Left lung (tissue), 10 donors: ENCODE data around the gene CNIH3. TPM values are rescaled to one million over a fixed set of nuclear protein-coding genes. Genes with fewer than 3 reads are reported as not detected.
A peak's percentile ranks its signal among the peaks of the same experiment; 100 is the strongest.

ENCODE experiments used
- ATAC-seq: fragments of 200-7000 bp; cut with Tn5 transposase; one replicate; pipeline ENCODE4 v1.9.1; 2020; ENCODE audit warnings: moderate library complexity
- DNase-seq, 4 donors: peaks; one replicate each; pipeline ENCODE4 v3.0.0-alpha.2; 2013 to 2020
- H3K27ac ChIP-seq, 2 donors: fragments of 200-600 bp; sonication (generic) in 1 of 2; one replicate each; pipeline versions ENCODE4 v1.5.0 to v1.8.0; 2020 to 2021
- H3K27me3 ChIP-seq, 2 donors: fragments of 200-600 bp; sonication (generic) in 1 of 2; one replicate each; pipeline versions ENCODE4 v1.5.0 to v1.8.0; 2020 to 2021
- H3K36me3 ChIP-seq, 2 donors: fragments of 200-600 bp; sonication (generic) in 1 of 2; one replicate each; pipeline versions ENCODE4 v1.5.0 to v1.8.0; 2020 to 2021
- H3K4me1 ChIP-seq, 2 donors: fragments of 200-600 bp; one replicate each; pipeline ENCODE4 v1.8.0; 2021
- H3K4me3 ChIP-seq, 2 donors: fragments of 200-600 bp; sonication (generic) in 1 of 2; one replicate each; pipeline versions ENCODE4 v1.5.0 to v1.8.0; 2020 to 2021; ENCODE audit warnings: mild to moderate bottlenecking in 1 of 2
- H3K9me3 ChIP-seq, 2 donors: fragments of 200-600 bp; sonication (generic) in 1 of 2; one replicate each; pipeline versions ENCODE4 v1.5.0 to v1.8.0; 2020 to 2021
- intact Hi-C, 2 donors: fragments of 100-400 bp; cut with DNase I; formaldehyde crosslinking; loops; one replicate each; pipeline versions ENCODE4 v1.11.2 to v1.14.2; 2022
- polyA plus RNA-seq, 6 donors: library from polyadenylated mRNA; unstranded; fragments of 120-200 nt; gene quantifications; one replicate each; pipeline ENCODE4 v1.2.1, GENCODE V29; 2013; ENCODE audit not compliant: insufficient read length in 6 of 6
- total RNA-seq, 2 donors: library from RNA; stranded (reverse); fragmentation: NEBNext Ultra II Directional; extraction: Animal tissue kit (Norgen Biotek cat#: 25700); gene quantifications; one replicate each; pipeline ENCODE4 v1.2.1, GENCODE V29; 2021
- TF ChIP-seq, protein P1 (sequence below), 2 donors: fragments of 200-600 bp; sonication (generic) in 1 of 2; IDR thresholded peaks; one replicate each; pipeline versions ENCODE4 v1.5.0 to v1.8.0; 2021; ENCODE audit warnings: antibody characterized with exemption in 2 of 2
- donor health status: DM: no; HTN: yes; CAD: no.
- donor health status: DM: no; HTN: no; CAD: no.

The CNIH3 gene
- total and polyA plus RNA-seq, 8 donors: 2.5 to 9.4 (median 7.3) TPM

DNA sequence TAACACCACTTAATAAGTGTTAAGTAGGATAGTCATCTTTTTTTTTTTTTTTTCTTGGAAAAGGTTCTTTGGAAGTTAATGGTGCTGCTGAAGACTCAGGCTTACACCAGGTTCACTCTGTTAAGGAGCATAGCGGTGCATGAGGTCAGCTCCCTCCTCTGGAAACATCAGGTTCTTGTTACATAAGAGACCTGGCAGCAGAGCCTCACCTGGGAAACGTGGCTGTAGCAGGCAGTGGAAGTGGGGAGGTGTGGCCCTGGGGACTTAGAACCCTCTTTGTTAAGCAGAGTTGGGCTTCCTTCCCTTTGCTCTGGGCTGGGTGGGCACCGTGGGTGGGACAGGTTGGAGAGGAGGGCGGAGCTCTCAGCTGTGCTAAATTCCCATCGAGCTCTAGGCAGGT, 104.1 kb downstream of the CNIH3 start:
- TF ChIP-seq, protein P1, sequence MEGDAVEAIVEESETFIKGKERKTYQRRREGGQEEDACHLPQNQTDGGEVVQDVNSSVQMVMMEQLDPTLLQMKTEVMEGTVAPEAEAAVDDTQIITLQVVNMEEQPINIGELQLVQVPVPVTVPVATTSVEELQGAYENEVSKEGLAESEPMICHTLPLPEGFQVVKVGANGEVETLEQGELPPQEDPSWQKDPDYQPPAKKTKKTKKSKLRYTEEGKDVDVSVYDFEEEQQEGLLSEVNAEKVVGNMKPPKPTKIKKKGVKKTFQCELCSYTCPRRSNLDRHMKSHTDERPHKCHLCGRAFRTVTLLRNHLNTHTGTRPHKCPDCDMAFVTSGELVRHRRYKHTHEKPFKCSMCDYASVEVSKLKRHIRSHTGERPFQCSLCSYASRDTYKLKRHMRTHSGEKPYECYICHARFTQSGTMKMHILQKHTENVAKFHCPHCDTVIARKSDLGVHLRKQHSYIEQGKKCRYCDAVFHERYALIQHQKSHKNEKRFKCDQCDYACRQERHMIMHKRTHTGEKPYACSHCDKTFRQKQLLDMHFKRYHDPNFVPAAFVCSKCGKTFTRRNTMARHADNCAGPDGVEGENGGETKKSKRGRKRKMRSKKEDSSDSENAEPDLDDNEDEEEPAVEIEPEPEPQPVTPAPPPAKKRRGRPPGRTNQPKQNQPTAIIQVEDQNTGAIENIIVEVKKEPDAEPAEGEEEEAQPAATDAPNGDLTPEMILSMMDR (IDR thresholded peaks at IDR 0.05): no peak
- DNase-seq (no peak), ATAC-seq (peak; percentile 82)
- Histone ChIP-seq H3K4me1 (no peaks in the 10 kb centered on the region), H3K27ac (no peak overlapping the region), H3K36me3 (no peaks in the 10 kb centered on the region), H3K4me3 (no peak overlapping the region), H3K9me3 (no peaks in the 10 kb centered on the region), H3K27me3 (no peaks in the 10 kb centered on the region)
- intact Hi-C loops: no loop called here

DNA sequence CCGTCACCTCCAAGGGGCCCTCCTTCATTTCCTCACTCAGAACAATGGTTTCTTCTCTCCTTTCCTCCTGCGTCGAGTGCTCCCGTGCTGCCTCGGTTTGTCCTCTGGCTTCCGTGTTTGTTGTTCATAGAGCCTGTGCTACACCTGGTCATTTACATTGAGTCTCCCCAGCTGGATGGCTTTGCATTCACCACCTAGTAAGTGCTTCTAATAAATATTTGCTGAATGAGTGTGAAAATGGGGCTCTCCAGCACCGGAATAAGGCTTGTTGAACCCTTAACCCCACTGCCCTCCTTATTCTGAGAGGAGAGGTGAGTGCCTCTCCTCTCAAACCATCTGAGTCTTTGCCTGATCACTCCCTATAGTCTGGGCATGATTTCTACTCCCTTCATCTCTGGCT, 104.9 kb downstream of the CNIH3 start:
- intact Hi-C loops: no loop called here
- Histone ChIP-seq H3K27me3 (no peaks in the 10 kb centered on the region), H3K4me1 (no peaks in the 10 kb centered on the region), H3K4me3 (no peak overlapping the region), H3K27ac (no peak overlapping the region), H3K36me3 (no peaks in the 10 kb centered on the region), H3K9me3 (no peaks in the 10 kb centered on the region)
- ATAC-seq (peak; percentile 83), DNase-seq (no peak)
- TF ChIP-seq, protein P1 (IDR thresholded peaks at IDR 0.05): no peak

DNA sequence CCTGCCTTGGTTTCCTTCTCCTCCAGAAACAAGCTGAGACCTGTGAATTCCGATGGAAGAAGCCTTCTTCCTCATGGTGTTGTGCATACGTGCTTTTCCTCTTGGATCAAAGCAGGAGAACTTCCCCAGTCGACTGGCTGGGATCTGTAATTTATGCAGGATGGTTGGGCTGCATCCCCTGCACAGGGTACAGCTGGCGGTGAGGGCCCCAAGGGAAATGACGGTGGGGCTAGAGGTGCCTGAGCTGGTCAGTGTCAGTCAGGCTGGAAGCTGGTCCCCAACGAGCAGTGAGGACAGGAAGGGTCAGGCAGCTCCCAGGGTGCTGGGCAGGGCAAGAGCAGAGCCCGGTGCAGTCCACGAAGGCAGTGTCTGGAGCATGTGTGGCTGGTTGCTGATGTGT, 106.7 kb downstream of the CNIH3 start:
- no peak for DNase-seq
- Histone ChIP-seq H3K27me3 (no peaks in the 10 kb centered on the region), H3K4me1 (no peaks in the 10 kb centered on the region), H3K36me3 (no peaks in the 10 kb centered on the region), H3K27ac (no peak overlapping the region), H3K9me3 (no peaks in the 10 kb centered on the region), H3K4me3 (no peak overlapping the region)
- TF ChIP-seq, protein P1 (IDR thresholded peaks at IDR 0.05): no peak
- no peak for ATAC-seq
- intact Hi-C loops: no loop called here

DNA sequence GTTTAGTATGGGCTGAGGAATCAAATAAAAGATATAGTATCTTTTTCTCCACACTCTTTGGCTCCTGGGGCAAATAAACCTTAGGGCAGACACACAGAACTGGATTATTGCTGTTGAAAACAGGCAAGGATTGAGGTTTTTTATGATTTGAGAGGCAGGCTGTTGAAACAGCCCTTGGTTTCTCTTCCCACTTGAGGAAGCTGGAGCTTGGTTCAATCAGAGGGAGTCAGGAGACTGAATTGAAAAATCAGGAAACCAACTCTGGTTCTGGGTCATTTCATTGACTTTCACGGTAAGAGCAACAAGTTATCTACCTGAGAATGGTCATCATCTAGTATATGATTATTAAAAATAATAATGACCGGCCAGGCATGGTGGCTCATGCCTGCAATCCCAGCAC, 108.4 kb downstream of the CNIH3 start:
- intact Hi-C loops: no loop called here
- H3K4me3 ChIP-seq: no peak overlapping the region
- H3K9me3 ChIP-seq: no peaks in the 10 kb centered on the region
- no peak overlapping the region for H3K27ac ChIP-seq
- DNase-seq (no peak), ATAC-seq (no peak)
- TF ChIP-seq, protein P1 (IDR thresholded peaks at IDR 0.05): no peak
- no peaks in the 10 kb centered on the region for H3K36me3 ChIP-seq
- no peaks in the 10 kb centered on the region for H3K27me3 ChIP-seq
- H3K4me1 ChIP-seq: no peaks in the 10 kb centered on the region

DNA sequence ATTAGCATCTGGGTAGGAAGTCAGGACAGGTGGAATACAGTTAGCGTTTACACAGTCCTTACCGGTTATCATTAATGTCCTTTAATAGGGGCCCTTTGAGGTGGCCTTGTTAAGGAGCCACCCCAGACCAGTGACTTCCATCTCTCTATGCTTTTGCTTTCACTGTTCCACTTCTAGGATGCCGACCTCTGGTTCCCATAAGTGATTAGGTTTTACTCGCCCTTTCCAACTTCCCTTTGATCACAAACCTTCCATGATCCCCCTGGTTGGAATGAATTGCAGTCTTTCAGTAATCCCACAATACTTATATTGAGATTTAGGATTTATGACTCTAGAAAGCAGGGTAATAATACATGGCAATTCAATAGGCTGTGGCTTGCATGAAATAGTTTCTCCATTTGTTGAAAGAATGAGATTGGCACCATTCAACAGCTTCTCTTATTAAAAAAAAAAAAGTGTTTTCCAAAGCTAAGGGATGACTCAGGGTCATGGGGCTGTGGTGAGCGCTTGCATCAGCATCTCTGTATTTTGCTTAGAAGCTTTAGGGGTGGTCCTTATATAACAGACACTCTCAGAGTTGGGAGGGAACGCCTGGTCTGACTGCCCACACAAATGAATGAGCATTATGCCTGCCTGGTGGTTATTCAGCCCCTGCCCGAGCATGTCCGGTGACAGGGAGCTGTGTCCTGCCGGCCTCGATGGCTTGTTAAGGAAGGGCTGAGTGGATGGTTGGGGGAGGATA, 110.5 kb downstream of the CNIH3 start:
- ATAC-seq (peak; percentile 75), DNase-seq (peak in 1 of 4 donors; percentile 54)
- Histone ChIP-seq H3K9me3 (no peaks in the 10 kb centered on the region), H3K27me3 (no peaks in the 10 kb centered on the region), H3K4me1 (no peaks in the 10 kb centered on the region), H3K36me3 (no peaks in the 10 kb centered on the region), H3K4me3 (no peak overlapping the region), H3K27ac (peak overlapping the region in 1 of 2 donors; percentile 30)
- intact Hi-C loops: no loop called here
- TF ChIP-seq, protein P1 (IDR thresholded peaks at IDR 0.05): no peak
